ENCODE results near the gene KIFC3. TPM values are rescaled to one million over a fixed set of nuclear protein-coding genes. Genes with fewer than 3 reads are reported as not detected.

The KIFC3 gene
- total RNA-seq, 1 donor from 2014 or later: 27.6 TPM

DNA sequence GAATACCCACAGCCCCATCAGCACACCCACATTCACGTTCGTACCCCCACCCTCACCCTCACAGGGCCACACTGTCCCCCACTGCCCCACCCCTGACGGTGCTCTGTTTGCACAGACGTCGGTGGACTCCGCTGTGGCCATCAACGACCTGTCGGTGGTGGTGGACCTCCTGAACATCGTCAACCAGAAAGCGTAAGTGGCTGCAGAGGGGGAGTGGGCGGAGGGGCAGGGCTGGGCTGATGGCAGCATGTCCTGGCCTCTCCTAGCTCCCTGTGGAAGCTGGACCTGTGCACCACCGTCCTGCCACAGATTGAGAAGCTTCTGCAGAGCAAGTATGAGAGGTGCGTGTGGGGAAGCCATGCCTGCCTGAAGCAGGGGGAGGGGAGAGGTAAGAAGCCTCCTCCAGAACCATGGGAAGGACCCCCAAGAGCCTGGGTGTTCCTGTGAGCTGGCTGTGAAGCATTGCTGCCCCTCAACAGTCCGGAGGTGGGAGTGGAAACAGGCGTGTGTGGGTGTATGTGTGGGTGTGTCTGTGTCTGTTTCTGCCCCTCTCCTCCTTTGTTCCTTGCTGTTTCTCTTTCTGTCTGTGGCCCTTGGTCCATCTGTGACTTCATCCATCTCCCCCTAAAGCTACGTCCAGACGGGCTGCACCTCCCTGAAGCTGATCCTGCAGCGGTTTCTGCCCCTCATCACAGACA is 46.4 kb downstream of the KIFC3 start:
- no peaks in the 10 kb centered on the region for H3K9me3 Mint-ChIP-seq (ENCODE audit: low read depth)
- H3K36me3 Mint-ChIP-seq (ENCODE audit: insufficient read depth): peaks cover 9% of the 10 kb centered on the region
- no peaks in the 10 kb centered on the region for H3K4me1 Mint-ChIP-seq (ENCODE audit: low read depth)
- H3K27ac Mint-ChIP-seq: no peak overlapping the region
- TF ChIP-seq, protein P1, sequence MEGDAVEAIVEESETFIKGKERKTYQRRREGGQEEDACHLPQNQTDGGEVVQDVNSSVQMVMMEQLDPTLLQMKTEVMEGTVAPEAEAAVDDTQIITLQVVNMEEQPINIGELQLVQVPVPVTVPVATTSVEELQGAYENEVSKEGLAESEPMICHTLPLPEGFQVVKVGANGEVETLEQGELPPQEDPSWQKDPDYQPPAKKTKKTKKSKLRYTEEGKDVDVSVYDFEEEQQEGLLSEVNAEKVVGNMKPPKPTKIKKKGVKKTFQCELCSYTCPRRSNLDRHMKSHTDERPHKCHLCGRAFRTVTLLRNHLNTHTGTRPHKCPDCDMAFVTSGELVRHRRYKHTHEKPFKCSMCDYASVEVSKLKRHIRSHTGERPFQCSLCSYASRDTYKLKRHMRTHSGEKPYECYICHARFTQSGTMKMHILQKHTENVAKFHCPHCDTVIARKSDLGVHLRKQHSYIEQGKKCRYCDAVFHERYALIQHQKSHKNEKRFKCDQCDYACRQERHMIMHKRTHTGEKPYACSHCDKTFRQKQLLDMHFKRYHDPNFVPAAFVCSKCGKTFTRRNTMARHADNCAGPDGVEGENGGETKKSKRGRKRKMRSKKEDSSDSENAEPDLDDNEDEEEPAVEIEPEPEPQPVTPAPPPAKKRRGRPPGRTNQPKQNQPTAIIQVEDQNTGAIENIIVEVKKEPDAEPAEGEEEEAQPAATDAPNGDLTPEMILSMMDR (IDR thresholded peaks at IDR 0.05; ENCODE audit: unreplicated experiment): no peak
- no peak for DNase-seq (ENCODE audit: low spot score, unreplicated experiment)
- no peaks in the 10 kb centered on the region for H3K27me3 Mint-ChIP-seq
- H3K4me3 Mint-ChIP-seq (ENCODE audit: low read depth): no peak overlapping the region

DNA sequence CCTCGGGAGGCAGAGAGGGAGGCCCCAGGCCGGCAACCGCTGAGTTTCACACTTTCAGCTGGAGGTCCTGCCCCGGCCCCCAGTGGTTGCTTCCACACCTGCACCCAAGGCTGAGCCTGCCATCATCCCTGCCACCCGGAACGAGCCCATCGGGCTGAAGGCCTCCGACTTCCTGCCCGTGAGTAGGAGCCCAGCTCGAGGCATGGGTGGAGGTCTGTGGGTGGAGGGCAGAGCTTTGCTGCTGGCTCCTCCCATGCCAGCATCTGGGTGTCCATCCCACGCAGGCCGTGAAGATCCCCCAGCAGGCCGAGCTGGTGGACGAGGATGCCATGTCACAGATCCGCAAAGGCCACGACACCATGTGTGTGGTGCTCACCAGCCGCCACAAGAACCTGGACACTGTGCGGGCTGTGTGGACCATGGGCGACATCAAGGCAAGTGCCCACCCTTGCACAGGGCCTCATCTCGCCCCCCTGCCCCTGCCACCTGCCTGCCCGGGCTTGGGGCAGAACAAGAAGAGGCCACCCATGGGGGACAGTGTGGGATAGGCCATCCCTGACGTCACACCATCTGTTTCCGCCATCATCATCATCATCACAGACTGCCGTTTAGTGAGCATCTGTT is 47.1 kb downstream of the KIFC3 start:
- TF ChIP-seq, protein P1 (IDR thresholded peaks at IDR 0.05; ENCODE audit: unreplicated experiment): peak; percentile 17
- H3K27me3 Mint-ChIP-seq: no peaks in the 10 kb centered on the region
- H3K9me3 Mint-ChIP-seq (ENCODE audit: low read depth): no peaks in the 10 kb centered on the region
- no peak overlapping the region for H3K4me3 Mint-ChIP-seq (ENCODE audit: low read depth)
- H3K27ac Mint-ChIP-seq: no peak overlapping the region
- peaks cover 9% of the 10 kb centered on the region for H3K36me3 Mint-ChIP-seq (ENCODE audit: insufficient read depth)
- DNase-seq (ENCODE audit: low spot score, unreplicated experiment): no peak
- H3K4me1 Mint-ChIP-seq (ENCODE audit: low read depth): no peaks in the 10 kb centered on the region

DNA sequence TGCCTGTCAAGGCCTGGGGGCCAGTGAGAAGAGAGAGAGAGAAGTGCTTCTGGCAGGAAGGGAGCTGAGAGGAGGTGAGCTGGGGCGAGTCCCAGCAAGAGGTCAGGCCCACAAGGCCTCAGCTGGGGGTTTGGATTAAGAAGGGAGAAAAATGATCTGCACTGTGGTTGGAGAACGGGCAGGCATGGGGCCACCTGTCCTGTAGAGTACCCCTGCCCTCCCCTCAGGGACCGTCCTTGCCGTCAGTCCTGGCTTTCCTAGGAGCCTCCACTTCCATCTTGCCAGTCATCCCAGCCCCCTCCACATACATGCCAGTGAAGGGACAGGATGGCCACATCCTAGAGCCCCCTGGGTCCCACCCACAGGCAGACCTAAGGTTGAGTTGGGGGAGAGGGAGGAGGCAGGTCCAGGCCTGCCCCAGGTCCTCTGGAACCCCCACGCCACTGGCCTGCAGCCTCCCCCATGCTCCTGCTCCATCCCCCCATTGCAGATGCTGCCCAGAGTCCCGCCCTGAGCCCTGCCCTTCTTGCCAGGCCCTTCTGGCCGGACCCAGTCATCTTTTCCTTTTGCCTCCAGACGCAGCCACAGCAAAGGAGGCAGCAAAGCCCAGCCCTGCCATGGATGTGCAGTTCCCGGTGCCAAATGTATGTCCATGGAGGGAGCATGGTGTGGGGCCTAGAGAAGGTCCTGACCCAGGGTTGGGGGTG is 47.8 kb downstream of the KIFC3 start:
- no peak overlapping the region for H3K27ac Mint-ChIP-seq

DNA sequence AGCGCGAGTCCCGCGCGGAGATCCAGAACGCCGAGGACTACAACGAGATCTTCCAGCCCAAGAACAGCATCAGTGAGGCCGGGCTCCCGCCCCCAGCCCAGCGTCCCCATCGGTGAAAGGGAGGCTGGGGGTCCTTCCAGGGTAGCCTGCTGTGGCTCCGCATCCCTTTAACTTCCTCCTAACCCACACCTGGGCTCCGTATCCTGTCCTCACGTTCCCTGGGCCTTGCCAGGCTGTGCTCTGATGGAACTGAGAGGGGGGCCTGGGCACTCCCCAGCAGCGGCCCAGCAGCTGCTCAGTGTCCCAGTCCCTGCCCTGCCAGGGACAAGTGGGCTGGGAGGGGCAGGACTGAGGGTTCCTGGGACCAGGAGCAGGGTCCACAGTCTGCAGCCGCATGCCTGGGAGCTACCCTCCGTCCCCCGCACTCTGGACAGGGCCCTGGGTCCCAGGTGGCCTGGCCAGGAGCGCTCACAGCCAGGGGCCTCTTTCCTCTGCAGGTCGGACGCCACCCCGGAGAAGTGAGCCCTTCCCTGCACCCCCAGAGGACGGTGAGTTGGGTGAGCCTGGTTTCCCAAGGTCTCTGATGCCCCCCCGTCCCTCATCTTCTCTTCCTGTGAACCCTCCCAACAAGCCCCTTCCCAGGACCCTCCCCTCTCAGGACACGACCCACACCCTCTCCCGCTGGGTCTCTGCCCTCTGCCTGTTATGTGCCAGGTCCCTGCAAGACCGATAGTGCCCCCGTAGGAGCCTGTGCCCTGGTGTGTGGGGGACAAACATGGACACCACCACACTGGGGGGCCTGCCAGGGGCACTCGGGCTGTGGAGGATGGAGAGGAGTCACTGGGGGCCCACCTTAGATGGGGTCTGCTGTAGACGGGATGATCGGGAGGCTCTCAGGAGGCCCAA is 48.6 kb downstream of the KIFC3 start:
- Mint-ChIP-seq H3K4me3 (ENCODE audit: low read depth) (no peak overlapping the region), H3K9me3 (ENCODE audit: low read depth) (no peaks in the 10 kb centered on the region), H3K27ac (no peak overlapping the region), H3K36me3 (ENCODE audit: insufficient read depth) (peaks cover 4% of the 10 kb centered on the region), H3K4me1 (ENCODE audit: low read depth) (no peaks in the 10 kb centered on the region), H3K27me3 (no peaks in the 10 kb centered on the region)
- TF ChIP-seq, protein P1 (IDR thresholded peaks at IDR 0.05; ENCODE audit: unreplicated experiment): no peak
- DNase-seq (ENCODE audit: low spot score, unreplicated experiment): no peak

More for the DNA sequence above, 47.8 kb downstream of the KIFC3 start:
- Mint-ChIP-seq H3K9me3 (ENCODE audit: low read depth) (no peaks in the 10 kb centered on the region), H3K4me3 (ENCODE audit: low read depth) (no peak overlapping the region), H3K36me3 (ENCODE audit: insufficient read depth) (peaks cover 4% of the 10 kb centered on the region), H3K27me3 (no peaks in the 10 kb centered on the region), H3K4me1 (ENCODE audit: low read depth) (no peaks in the 10 kb centered on the region)
- no peak for DNase-seq (ENCODE audit: low spot score, unreplicated experiment)
- TF ChIP-seq, protein P1 (IDR thresholded peaks at IDR 0.05; ENCODE audit: unreplicated experiment): no peak
